ENCODE data around the gene LRRN4. TPM values are rescaled to one million over a fixed set of nuclear protein-coding genes. Genes with fewer than 3 reads are reported as not detected.
"Not testable (repeated sequence)": the region's sequence is repeated elsewhere in the genome, so short reads cannot be mapped to it uniquely, and the experiment has no call there.

LRRN4 gene
- polyA plus RNA-seq, 12 donors = 0.08 to 0.28 (median 0.20) TPM; not detected in 2

DNA sequence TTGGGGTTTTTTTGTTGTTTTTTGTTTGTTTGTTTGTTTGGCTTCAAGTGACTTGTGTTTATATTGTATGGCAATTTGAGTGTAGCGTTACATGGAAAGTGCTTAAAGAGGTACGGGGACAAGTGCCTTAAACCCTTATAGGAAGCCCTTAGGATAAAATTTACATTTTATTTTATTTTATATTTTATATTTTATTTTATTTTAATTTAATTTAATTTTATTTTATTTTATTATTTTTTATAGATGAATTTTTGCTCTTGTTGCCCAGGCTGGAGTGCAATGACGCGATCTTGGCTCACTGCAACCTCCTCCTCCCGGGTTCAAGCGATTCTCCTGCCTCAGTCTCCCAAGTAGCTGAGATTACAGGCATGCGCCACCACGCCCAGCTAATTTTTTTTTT is 21.0 kb downstream of the LRRN4 start:
- DNase-seq = not testable (repeated sequence)

DNA sequence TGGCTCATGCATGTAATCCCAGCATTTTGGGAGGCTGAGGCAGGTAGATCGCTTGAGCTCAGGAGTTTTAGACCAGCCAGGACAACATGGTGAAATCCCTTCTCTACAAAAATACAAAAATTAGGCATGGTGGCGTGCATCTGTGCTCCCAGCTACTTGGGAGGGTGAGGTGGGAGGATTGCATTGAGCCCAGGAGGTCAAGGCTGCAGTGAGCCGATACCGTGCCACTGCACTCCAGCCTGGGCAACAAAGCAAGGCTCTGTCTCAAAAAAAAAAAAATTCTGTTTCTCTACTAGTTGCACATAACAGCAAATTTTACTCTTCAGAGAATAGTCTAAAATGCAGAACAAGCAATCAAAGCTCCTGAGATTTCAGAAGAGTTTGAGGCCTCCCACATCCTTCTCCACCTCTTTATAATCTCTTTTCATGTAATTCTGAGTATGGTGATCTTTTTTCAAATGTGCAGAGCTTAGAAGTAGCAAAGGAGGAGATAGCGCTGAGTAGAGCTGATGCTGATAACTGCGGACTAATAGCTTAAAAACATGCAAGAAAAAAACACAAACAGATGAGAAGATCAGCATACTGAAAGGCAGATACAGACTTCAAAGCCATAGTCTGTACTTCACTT is 23.3 kb downstream of the LRRN4 start:
- no peak for DNase-seq

DNA sequence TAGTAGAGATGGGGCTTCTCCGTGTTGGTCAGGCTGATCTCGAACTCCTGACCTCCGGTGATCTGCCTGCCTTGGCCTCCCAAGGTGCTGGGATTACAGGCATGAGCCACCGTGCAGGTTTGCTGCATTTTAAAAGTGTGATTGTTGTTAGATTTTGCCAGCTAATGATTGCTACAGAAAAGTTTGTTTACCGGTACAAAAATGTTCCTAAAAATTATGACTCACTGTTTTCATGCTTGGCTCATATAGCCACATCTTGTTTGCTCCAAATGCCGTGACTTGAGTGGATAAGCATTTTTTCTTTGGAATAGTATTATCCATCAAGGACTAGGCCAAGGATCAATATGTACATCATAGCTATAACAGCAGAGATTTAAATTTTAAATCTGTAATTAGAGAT is 24.3 kb downstream of the LRRN4 start:
- no peak for DNase-seq

DNA sequence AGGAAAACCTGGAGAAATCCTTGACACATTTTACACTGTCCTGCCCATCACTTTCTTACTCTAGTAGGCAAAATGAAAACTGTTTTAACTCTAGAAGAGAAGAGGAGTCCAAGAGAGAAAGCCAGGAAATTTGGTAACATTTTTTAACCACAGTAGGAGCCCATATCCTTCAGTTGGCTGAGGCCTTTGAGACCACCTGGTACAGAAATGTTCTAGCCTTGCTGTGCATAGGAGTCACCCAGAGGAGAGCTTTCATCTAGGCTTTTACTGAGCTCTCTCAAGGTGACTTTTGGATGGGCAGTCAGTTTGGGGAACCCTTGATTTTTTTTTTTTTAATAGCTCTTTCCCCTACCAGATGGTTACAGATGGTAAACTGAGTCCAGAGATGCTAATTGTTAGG is 25.0 kb downstream of the LRRN4 start:
- no peak for DNase-seq

DNA sequence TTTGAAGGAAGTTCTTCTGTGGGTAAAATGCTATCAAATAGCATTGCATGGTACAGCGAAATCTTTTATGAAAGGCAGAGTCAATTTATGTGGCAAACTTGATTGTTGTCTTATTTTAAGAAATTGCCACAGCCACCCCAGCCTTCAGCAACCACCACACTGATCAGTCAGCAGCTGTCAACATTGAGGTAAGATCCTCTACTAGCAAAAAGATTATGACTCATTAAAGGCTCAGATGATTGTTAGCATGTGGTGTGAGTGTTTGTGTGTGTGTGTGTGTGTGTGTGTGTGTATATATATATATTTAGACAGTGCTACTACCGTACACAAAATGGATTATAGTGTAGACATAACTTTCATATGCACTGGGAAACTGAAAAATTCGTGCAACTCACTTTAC is 27.8 kb downstream of the LRRN4 start:
- DNase-seq = no peak

DNA sequence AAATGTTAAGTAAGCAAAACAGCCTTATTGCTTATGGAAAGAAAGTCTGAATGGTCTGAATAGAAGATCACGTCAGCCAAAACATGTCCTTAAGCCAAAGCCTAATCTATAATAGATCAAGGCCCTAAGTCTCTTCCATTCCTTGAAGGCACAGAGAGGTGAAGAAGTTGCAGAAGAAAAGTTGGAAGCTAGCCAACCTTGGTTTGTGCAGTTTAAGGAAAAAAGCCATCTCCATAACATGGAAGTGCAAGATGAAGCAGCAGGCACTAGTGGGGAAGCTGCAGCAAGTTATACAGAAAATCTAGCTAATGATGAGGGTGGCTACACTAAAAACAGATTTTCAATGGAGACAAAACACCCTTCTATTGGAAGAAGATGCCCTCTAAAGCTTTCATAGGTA is 29.1 kb downstream of the LRRN4 start:
- no peak for DNase-seq

DNA sequence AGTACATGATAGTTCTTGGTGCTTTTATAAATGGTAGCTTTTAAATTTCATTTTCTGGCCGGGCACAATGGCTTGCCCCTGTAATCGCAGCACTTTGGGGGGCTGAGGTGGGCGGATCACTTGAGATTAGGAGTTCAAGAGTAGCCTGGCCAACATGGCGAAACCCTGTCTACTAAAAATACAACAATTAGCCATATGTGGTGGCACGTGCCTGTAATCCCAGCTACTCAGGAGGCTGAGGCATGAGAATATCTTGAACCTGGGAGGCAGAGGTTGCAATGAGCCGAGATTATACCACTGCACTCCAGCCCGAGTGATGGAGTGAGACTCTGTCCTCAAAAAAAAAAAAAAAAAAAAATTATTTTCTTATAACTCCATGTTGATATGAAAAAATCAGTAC is 36.0 kb downstream of the LRRN4 start:
- no peak for DNase-seq

DNA sequence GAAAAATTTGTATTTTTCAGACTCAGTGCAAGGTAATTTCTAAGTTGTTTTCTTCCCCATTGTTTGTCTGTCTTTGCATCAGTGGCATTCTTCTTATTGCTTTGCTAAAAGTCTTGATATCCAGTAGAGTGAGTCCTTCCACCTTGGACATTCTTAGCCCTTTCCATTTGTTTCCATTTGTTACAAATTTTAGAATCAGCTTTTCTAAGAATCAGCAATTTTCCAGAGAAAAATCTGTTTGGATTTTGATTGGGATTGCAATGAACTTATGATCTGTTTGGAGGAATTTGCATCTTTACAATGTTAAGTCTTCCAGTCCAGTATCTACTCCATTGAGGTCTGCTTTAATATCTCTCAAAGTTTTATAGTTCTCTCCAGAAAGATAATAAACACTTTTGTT is 36.4 kb downstream of the LRRN4 start:
- no peak for DNase-seq

DNA sequence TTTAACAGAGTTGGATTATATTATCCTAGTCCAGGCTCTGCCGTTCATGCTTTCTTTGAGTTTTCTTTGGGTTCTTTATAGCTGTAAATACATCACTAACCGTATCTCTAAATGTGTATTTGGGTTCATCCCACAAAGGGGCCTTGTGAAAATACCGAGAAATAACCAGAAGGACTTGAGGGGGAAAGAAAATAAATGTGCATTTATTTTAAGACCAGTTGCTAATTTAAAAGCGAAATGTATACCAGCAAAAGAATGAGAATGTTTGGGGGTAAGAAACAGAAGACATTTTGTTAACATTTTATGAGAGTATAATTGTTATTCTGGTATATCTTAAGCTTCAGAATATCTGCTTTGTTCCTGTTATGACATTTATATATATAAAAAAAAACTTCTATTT is 38.9 kb downstream of the LRRN4 start:
- DNase-seq = no peak

DNA sequence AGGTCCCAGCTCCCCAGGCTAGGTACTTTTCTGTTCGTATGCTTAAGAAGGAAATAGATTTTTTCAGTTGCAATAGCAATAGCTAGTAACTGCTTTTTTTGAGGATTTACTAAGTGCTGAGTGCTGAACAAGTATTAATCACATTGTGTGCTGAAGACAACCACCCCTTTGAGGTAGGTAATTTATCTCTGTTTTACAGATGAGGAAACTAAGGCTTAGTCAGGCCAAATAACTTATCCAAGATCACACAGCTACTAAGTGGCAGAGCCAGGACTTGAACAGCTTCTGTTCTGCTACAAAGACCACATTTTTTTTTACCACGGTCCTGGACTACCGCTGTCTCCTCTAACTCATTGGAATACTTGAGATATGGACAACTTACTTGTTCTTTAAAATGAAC is 39.8 kb downstream of the LRRN4 start:
- DNase-seq = no peak

DNA sequence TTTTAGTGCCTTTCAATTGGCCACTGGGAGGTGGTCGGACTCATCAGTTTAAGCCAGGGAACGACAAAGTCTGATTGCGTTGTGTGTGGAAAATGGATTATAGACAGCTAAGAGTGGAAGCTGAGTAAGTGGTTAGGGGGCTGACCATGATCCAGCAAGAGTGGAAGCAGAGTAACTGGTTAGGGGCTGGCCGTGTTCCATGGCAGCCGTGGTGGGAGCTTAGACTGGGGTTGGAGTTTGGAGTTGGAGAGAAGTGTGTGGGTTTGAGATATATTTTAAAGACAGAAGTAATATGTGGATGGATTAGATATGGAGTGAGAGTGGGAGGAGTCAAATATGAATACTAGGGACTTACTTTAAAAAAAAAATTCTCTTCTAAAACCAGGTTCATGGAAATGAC is 41.7 kb downstream of the LRRN4 start:
- DNase-seq = no peak

DNA sequence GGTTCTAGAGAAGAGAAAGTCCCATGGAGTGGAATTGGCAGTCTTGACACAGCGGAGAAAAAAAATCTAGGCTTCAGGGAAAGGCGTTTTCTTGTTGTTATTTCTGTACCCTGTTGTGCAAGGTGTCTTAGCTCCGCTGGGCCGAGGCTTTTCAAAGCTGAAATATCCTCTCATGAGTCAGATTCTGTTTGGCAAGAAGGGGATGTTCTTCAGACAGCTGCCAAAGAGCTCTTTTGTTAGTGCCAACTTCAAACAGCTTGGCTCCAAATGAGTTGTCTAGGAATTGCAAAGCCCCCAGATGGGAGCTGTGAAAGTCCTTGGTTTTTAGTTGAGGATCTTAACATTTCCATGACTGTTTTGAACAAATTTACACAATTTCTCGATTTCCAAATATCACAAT is 45.6 kb downstream of the LRRN4 start:
- DNase-seq = peak; percentile 33

DNA sequence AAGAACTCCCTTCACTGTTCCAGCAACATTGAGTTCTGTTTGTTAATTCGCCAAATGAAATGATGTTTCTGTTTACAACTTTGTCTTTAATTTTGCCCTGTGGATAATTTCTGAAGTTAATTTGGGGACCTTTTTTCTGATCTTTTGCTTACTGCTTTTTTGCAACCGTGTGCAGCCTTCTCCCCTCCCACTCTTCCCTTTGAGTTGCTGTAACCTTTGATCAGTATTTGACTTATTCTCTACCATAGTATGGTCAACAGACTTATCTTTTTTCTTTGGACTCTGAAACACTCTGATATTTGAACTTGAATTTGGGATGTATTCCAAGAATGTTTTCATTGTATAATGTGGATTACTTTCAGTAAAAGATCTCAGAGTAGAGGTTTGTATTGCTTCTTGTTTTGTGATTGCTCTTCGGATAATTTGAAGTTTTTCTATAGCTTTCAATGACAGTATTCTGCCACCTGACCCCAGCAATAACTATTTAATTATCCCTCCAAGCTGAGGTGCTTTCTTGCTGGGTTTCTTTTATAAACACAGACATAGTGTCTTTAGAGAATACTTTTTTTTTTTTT is 46.2 kb downstream of the LRRN4 start:
- DNase-seq = no peak

DNA sequence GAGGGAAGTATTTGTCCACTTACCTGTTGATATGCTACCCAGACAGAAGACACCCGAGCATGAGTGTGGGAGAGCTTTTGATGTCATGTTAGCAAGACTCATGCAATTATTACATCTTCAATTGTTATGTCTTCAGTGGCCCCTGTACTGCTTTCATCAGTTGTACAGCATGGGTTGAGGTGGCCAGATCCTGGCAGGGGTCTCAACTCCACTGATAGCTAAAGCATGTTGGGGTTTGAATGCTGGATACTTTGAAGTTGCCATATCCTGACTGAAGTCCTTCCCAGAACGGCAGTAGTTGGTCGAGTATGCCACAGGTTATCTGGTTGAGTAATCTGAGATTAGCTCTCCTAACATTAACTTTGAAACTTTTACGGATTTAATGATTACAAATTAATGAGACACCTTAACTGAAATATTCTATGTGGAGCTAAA is 46.7 kb downstream of the LRRN4 start:
- DNase-seq = no peak

DNA sequence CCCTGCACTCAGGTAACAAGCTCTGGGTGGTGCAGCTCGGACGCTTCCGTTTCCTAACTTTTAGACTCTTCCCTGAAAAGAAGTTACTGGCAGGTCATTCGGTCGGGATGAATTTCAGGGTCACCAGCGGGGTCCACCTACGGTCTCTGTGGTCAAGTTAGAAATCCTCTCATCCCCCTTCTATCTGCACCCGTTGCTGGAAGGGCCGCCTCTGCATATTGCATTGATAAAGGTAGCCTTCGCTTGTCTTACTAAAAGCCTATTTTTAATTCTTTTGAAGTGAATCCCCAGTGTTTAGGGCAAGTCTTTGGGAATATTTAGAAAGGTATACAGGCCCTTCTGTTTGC is 47.3 kb downstream of the LRRN4 start:
- DNase-seq = no peak

DNA sequence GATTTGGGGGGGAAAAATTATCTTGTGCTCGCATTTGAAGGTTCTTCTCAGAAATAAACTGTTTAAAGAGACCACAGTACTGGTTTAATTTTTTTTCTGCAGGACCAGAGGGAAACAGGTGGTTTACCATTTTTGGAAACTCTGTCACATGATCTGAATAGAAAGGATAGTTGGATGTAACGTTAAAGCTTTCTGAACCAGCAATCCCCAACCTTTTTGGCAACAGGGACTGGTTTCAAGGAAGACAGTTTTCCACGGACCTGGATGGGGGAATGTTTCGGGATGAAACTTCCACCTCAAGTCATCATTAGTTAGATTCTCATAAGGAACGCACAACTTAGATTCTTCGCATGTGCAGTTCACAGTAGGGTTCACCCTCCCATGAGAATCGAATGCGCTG is 53.0 kb downstream of the LRRN4 start:
- no peak for DNase-seq

DNA sequence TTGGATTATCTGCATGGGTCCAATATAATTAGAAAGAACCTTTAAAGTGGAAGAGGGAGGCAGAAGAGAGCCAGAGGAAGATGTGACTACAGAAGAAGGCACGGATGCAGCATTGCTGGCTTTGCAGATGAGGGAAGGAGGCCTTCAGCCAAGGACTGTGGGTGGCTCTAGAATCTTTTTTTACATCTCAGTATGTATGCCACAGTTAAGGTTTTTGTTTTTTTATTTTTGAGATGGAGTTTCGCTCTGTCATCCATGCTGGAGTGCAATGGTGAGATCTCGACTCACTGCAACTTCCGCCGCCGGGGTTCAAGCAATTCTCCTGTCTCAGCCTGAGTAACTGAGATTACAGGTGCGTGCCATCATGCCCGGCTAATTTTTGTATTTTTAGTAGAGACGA is 54.1 kb downstream of the LRRN4 start:
- no peak for DNase-seq

DNA sequence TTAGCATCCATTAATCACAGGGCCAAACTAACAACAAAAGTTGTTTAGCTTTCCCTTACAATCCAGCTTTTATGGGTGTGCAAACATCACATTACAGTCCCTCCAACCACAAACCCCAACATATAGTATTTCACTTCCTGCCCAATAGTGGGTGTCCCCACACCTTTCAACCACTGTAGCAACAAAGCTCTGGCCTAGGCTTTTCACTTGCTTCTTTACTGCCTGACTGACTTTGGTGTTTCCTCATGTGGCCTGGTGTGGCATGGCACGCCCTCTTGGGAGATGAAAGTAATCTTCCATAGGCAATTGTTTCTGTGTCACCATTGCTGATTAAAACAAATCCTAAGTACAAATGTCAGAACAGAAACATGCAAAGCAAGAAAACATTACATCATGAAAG is 57.1 kb downstream of the LRRN4 start:
- no peak for DNase-seq

DNA sequence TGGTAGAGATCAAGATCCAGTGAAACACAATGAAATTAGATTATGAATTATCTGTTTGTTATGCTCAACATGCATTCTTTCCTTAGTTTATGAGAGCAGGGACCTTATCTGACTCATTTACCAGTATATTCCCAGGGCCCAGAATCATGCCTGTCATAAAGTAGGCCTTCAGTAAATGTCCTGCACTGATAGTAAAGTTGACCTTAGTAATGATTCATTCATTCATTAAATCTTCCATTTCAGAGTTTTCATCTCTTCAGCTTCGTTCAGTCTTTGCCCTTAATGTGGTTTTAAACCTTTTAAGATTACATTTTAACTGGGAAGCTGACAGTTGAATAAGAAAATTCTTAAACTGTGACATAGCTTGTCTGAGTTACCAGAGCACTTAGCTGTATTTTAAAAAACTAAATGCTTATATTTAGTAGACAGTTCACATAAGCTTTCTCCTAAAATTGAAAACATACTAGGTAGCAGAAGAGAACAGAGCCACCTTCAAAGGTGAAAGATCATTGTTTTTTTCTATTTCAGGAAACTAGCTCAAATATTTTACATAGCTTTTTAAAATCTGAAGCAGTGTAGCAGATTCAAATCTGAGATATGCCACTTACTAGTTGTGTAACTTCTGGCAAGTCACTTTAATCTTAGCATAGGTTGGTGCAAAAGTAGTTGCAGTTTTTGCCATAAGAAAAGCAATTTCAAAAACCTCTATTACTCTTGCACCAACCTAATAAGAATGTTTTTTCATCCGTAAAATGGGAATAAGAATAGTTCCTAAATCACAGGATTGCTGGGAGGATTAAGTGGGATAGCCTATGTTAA is 62.0 kb downstream of the LRRN4 start:
- no peak for DNase-seq

DNA sequence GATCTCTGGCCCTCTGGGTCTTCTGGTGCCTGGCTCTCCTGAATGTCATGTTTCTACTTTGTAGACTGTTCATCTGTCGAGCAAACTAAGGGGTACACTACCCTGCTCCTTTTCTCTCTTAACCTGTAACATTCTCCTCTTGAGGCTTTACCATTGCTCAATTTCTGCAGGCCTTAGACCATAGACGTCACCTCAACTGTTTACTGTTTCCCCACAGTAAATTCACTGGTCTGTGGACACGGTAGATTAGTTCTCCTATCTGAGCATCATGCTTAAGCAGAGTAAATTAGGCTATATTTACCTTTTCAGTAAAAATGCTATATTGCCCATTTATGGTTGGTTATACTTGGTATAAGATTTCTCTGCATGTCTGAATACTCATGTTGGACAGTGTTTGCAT is 62.9 kb downstream of the LRRN4 start:
- DNase-seq = no peak

Measured in muscle of arm (tissue), 12 donors.